HG02763 (cell line): Measurements from ENCODE around the gene USP36.

ENCODE experiments used
- ATAC-seq: cut with Tn5 transposase; IDR thresholded peaks from one replicate; pipeline ENCODE4 v1.9.1; 2021; ENCODE audit warnings: mild to moderate bottlenecking, moderate library complexity; ENCODE audit not compliant: unreplicated experiment

Gene USP36

DNA sequence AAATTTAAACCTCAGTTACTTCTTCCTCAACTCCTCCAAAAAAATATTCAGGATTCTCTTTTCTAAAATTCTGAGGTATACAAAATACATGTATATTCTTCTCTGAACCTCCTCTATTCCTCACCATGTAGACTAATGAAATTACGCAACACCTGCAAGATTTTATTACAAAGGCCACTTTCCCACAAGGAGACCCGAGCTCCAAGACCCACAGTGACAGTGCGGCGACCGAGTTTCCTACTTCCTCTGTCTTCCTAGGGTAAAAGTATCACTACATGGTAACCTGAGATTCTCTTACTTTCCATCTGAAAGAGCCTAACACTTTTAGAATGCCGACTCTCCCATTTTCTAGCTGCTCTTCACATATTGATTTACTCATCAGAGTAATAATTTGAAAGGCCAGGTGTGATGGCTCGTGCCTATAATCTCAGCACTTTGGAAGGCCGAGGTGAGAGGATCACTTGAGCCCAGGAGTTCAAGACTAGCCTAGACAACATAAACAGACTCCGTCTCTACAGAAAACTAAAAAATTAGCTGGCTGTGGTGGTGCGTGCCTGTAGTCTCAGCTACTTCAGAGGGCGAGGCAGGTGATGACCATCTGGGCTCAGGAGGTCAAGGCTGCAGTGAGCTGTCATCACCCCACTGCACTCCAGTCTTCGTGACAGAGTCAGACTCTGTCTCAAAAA lies 94.2 kb downstream of the USP36 start:
- ATAC-seq, result no peak
